HG03378 (cell line): ENCODE measurements around the gene SNORC.

Experiments used
- ATAC-seq: cut with Tn5 transposase; IDR thresholded peaks from one replicate; pipeline ENCODE4 v1.9.1; 2021; ENCODE audit warnings: mild to moderate bottlenecking, moderate library complexity; ENCODE audit not compliant: unreplicated experiment

SNORC gene

DNA sequence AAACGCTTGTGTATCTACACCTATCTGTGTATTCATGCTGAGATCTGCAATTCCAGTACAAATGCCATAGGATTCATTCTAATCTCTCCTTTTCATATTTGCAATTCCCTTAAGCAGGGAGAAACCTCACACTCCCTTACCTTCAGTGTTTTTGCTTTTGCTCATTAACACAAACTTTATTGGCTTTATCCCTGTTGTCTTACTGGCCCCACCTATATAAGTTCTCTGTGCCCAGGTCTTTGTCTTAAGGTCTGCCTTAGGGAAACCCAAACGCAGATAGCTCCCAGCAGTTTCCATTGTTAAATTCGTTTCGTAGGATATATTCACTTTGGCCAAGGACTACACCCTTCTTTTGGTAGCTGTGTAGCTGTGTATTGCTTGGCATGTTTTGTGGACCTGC lies 4.0 kb upstream of the SNORC start:
- ATAC-seq: no peak

GRCh38 chr2:232869138-232870017 lies 686 bp upstream of the SNORC start:
- no peak for ATAC-seq

DNA sequence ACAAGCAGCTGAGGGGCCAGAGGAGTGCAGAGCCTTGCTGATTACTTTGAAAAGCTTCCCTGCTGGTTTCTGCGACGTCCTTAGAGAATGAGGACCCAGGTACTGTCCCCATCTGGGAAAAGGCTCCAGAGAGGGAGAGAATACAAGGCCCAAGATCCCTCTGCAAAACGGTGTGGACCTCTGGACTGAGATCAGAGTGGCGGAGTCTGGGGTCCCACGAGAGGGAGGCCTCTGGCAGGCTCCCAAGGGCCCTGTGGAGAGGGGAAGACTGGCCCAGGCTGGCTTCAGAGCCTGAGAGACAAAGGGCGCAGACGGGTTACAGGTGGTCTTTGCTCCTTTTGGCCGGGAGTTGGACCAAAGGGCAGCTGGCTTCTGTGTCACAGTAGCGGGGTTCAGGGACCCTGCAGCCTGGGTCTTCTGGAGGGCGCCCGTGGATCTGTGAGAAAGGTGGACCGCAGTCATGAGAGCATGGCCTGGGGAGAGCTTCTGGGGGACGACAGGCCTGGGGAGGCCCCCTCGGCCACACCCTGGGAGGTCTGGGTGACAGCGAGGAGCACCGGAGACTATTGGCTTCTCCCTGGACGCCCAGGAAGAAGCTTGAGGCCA lies 805 bp downstream of the SNORC start:
- no peak for ATAC-seq

- ATAC-seq: no peak
Measured at GRCh38 chr2:232871418-232871834, 1.4 kb downstream of the SNORC start.

DNA sequence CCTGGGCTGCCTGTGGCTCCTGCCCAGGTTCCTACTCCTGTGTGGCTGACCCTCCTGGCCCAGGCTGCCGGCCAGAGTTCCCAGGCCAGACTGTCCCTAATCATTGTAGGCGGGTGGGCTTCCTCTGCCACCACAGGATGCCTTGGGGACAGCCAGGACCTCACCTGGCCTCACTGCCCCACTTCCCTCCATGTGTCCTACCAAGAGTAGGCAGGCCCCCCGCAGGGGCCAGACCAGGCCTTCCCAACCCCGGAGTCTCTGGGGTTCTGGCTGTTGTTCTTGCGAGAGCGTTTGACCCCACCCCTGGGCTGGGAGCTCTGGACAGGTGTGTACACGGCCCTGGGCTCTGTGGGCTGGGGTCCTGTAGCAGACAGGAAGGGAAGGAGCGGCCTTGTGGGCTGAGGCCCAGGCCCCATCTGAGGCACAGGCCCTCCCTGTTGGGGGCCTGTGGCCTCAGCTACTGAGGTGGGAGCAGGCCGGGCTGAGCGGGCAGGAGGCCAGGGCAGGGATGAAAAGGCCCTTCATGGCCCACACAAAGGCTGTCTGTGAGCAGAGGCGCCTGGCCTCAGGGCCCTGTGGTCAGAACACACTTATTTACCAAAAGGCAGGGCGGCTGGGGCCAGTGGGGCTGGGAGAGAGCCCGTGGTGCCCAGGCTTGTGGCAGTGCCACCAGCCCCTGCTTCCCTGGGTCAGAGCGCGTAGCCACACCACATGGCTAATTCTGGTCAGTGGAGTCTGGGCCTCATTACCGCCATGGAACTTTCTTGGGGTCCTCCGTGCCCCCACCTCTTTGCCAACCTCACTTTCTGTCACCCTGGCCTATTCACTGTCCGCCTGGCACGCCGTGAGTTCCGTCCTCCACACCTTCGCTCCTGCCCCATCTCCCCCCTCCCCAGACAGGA lies 2.0 kb downstream of the SNORC start:
- no peak for ATAC-seq

- no peak for ATAC-seq
Measured at GRCh38 chr2:232872826-232873225, 2.8 kb downstream of the SNORC start.

- no peak for ATAC-seq
Measured at GRCh38 chr2:232873292-232873908, 3.3 kb downstream of the SNORC start.

DNA sequence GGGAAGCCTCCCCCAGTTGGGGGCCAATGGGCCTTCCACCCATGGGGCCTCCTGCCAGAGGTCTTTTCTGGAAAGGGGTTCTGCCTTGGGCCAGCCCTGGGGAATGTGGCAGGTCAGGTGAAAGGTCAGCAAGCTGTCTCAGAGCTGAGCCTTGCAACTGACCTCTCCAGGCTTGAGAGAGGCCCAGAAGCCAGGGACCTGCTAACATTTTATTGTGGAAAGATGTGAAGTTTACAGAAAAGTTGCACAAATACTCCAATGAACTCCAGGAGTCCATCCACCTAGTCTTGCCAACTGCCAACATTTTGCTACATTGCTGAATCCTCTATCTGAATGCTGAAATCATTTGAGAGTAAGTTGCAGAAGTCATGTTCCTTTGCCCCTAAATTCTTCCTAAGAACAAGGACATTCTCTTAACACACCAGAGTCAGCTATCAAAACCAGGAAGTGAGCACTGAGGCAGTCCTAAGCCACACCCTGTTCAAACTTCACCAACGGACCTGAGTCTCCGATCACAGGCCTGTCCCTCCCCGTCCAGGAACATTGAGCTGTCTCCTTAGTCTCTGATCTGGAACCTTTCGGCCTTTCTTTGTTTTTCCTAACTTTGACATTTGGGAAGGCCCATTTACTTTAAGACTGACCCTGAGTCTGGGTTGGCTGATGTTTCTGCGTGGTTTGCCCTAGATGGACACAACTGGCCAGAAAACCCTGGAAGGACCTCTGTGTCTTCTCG lies 4.0 kb downstream of the SNORC start:
- no peak for ATAC-seq

DNA sequence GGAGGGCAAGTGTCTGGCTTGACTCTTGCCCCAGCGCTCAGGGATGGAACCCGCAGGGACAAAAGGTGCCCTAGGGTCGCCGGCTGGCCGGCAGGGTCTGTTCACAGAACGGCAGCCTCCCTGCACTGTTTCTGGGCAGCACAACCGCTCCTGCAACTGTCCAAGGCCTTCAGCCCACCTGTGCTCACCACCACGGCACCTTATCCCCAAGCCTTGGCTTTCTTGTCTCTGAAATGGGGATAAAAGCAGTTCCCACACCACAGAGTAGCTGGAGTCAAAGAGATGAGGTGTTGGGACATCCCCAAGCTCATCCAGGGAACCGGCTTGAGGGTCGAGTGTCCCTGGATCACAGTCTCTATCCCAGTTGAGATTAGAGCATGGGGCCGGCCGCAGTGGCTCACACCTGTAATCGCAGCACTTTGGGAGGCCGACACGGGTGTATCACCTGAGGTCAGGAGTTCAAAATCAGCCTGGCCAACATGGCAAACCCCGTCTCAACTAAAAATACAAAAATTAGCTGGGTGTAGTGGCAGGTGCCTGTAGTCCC lies 4.7 kb downstream of the SNORC start:
- ATAC-seq: no peak

DNA sequence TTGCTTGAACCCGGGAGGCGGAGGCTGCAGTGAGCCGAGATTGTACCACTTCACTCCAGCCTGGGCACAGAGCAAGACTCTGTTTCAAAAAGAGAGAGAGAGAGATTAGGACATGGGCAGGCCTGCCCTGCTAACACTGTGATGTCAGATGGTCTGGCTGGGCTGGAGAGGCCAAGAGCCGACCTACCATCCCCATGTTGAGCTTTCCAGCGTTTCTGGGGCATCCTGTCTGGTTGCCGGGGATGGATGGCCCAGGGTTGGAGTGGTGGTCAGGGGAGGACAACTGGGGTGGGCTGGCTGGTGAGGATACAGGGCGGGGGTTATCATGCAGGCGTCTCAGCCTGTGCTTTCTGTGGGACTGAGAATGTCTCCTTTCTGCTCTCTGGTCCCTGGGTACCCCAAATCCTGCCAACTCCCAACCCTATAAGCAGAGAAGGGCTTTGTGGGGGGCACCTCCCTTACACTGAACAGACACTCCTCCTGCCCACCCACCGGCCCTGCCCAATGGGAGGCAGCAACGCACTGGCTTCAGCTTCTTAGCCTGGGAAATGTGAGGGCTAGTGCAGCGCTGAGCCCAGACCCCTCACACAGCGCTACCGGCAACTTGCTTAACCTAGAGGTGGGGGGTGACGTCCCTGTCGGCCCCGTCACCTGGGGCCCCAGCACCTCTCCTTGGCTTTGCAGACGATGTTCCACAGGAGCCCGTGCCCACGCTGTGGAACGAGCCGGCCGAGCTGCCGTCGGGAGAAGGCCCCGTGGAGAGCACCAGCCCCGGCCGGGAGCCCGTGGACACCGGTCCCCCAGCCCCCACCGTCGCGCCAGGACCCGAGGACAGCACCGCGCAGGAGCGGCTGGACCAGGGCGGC lies 5.4 kb downstream of the SNORC start:
- ATAC-seq: no peak

- ATAC-seq: no peak
Measured at GRCh38 chr2:232876161-232876977, 6.3 kb downstream of the SNORC start.

DNA sequence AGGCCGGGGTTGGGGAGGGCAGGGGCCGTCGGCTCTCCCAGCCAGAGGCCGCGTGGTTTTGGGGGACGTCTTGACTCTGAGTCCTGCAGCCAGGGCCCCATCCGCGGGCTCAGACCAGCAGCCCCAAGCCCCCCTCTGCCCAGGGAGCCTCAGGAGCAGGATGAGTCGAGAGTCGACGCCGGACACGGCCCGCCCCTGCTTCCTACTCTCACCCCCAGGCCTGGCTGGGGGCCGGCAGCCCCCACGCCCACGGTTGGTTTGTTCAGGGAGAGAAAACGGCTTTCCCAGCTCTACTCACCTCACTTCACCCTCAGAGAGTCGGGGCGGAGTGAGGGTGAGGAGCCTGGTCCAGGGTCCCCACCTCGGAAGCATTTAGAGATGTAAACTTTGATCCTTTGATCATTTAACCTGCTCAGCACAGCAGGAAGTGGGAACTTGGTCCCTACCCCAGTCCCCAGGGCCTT lies 6.9 kb downstream of the SNORC start:
- ATAC-seq: no peak

GRCh38 chr2:232877940-232878511 lies 8.0 kb downstream of the SNORC start:
- ATAC-seq: no peak

DNA sequence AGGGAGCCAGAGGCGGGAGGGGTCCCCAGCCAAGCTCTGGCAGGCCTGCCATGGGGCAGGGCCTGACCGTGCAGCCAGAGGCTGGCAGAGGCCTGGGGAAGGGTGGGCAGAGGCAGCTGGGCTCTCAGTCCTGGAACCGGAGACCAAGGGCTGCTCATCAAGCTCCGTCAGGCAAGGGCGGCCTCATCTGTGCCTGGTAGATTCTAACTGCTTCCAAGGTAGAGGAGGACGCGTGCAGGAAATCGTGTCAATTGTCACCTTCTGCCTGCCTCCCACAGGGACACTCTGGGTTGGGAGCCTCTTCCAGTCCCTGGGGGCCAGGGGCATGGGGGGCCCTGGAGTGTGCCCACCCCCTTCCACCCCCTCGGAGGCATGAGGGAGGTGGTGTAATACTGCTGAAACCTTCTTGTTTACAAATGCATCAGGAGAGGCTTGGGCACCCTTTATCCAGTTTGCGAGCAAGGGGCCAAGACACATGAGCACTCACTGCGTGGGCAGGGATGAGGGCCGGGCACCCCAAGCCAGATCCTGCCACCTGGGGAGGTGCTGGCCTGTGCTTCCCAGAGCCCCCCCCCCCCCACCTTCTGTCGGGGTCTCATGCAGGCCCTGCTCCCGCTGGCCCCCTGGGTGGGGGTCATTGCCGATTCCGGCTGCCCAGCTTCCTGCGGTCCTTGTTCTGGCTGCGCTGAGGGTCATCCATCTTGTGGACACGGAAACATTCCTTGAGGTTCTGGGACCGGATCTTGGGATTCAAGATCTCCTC lies 9.0 kb downstream of the SNORC start:
- ATAC-seq: no peak

DNA sequence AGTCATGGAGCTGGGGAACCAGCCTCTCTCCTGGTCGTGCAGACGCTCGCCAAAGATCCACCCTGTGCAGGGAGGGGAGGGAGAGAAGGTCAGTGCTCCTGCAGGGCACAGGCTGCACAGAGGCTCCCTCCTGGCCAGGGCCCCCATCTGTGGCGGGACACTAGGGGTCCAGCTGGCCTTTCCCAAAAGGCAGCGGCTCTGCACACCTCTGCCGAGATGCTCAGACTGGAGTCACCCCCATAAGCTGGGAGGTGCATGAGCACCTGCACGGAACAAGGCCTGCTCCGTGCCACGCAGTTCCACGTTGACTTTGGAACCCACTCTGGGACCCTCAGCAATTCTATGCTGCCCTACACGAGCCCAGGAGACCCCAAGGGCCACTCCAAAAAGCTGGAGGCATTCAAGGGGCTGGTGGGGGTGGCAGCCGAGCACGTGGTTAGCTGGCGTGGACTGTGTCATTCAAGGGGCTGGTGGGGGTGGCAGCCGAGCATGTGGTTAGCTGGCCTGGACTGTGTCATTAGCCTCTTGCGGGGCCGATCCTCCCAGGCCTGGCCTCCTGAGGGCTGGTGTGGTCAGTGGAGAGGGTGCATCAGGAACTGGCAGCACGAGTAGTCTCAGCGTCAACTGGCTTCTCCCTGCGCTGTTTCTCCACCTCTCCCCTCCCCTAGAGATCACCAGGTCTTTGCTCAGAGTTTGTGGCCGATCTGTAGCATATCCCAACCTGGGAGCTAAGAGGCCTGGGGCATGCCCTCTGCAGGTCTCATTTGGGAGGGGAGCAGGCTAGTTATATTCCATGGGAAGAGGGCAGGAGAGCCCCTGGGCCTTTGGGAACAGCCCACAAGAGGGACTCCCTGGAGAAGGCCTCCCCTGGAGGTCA lies 9.8 kb downstream of the SNORC start:
- ATAC-seq: no peak

- ATAC-seq: no peak
Measured at GRCh38 chr2:232880764-232881351, 10.8 kb downstream of the SNORC start.
